SHP77 treated with DMSO at 0.1 percent for 48 hours (cell line): Measurements from ENCODE around the gene TP73.

Source experiments
- DNase-seq: peaks from one replicate; lab custom pipeline; 2025; lab: John Stamatoyannopoulos, UW

Gene TP73

DNA sequence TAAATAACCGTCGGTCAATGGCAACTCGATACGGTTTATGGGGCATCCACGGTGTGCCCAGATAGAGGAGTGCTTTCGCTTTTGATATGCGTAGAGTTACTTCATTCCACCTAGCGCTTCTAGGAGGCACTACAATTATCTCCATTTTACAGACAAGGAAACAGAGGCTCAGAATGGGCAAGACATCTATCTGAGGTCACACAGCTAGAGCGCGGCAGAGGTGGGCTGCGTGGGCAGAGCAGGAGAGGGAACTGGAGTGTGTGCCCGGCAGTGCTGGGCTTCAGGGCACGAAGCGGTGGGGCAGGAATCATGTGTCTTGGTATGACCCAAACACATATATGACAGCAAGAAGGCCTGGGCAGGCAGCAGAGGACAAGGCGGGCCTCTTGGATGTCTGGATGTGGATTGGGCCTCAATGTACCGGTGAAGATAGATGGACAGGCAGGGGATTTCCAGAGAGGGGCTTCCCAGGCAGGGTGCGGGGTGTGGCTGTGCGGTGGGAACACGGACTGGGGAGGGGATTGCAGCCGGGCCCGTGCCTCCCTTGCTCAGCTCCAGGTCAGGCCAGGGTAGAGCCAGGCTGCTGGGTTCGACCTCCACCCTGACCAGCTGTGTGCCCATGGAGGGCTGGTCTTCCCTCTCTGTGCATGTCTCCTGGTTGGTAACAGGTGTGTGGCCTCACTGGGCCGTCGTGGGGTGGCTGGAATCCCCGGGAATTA lies 21.2 kb downstream of the TP73 start:
- no peak for DNase-seq

GRCh38 chr1:3674100-3675094 lies 22.1 kb downstream of the TP73 start:
- no peak for DNase-seq

GRCh38 chr1:3675436-3675835 lies 23.1 kb downstream of the TP73 start:
- no peak for DNase-seq

GRCh38 chr1:3676581-3677470 lies 24.5 kb downstream of the TP73 start:
- no peak for DNase-seq

GRCh38 chr1:3677484-3677883 lies 25.2 kb downstream of the TP73 start:
- no peak for DNase-seq

DNA sequence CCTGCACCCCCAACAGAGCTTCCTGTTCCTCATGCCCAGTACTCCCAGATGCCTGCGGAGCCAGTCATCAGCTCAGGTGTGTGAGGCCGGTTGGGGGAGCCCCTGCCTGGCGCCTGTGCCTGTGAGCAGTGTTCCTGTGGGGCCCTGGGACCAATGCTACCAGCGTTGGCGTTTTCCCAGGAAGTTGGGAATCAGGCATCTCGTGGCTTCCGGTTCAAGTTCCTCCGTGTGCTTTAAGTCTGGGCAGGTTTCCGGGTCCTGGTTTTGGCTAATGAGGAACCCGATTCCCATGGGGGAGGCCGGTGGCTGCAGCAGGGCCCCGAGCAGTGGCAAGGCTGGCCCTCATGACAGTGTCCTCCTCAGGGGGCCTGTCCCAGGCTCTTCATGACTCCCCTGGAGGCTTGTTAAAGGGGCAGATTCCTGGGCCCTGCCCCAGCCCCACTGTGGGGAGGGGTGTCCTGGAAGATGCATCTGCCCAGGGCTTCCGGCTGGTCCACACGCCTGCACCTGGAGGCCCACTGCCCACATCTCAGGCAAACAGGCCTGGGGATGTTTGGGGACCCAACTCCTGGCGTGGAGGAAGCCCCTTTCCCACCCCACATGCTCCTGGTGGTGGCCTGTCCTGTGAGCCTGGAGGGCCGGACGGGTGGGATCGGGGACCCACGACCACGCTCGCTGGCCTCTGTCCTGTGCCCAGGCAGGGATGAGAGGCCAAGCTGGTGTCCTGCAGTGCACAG lies 26.2 kb downstream of the TP73 start:
- DNase-seq: no peak

- no peak for DNase-seq
Observed at GRCh38 chr1:3679098-3679555, 26.8 kb downstream of the TP73 start.

GRCh38 chr1:3679799-3680453 lies 27.6 kb downstream of the TP73 start:
- no peak for DNase-seq

GRCh38 chr1:3680488-3681230 lies 28.3 kb downstream of the TP73 start:
- DNase-seq: no peak

- no peak for DNase-seq
Observed at GRCh38 chr1:3681231-3681897, 29.0 kb downstream of the TP73 start.

- no peak for DNase-seq
Observed at GRCh38 chr1:3681898-3682806, 29.8 kb downstream of the TP73 start.

- DNase-seq: no peak
Observed at GRCh38 chr1:3683197-3683596, 30.9 kb downstream of the TP73 start.

- DNase-seq: no peak
Observed at GRCh38 chr1:3683992-3684391, 31.7 kb downstream of the TP73 start.

DNA sequence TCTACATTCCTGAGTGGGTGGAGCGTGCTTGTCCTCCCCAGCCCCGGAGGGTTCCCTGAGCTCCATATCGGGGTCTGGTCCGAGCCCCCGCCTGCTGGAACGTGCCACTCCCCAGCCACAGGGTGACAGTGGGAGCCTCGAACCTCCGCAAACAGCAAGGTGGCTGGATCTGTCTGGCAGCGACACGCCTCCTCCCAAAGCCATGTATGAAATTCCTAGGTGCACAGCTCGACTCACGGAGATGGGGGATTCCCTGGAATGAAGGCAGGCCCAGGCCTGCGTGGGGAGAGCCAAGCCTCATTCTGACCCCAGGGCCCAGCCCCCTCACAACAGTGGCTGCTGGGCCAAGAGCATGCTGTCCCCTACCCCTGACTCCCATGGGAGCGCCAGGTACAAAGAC lies 32.9 kb downstream of the TP73 start:
- no peak for DNase-seq

DNA sequence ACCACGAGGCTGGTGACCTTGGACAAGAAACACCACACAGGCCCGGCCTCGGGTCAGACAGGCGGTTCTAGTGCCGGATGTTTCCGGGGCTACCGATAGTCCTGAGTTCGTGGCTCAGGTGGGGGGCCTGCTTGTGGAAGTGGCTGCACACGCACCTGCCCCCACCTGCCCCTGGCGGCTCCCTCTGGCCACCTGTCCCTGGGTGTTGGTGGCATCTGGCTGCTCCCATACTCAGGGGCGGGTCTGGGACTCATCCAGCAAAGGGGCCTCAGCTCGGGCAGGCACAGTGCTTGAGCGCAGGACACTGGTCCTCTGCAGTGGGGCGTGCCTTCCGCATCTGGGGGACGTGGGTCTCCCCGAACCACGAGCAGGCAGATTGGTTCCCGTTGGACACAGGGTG lies 33.6 kb downstream of the TP73 start:
- DNase-seq: no peak

- no peak for DNase-seq
Observed at GRCh38 chr1:3687504-3687903, 35.2 kb downstream of the TP73 start.

DNA sequence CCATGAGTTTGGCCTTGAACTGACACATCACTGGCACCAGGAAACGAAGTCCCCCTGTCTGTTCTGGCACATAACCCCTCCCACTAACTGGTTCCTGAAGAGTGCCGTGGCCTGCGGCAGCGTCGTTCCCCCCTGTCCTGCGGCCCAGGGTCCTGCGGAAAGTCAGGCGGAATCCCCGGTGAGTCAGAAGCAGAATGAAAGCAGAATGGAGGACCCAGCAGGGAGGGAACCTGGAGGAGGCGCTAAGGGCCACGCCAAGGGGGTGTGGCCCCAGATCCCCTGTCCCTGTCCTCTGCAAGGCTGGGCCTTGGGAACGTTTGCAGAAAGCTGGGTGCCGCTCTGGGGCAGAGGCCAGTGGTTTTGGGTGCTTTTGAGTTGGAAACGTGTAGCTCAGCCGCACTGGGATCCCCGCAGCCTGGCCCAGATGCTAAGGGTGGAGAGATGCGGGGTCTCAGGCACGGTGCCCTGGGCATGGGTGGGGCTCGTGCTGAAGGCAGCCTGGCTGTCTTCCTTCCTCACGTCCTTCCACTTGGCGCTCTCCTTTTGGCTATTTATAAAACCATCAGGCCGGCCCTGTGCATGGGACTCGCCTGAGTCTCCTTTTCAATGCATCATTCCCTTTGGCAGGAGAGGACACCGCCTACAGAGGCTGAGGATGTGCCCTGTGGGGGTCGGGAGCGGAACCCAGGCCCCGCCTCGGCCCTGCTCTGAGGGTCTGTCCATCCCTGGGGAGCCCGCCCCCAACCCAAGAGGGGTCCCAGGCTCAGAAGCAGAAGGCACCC lies 36.2 kb downstream of the TP73 start:
- DNase-seq: no peak
